Heart left ventricle (tissue), 13 donors: Measurements from ENCODE around the gene LGR5.

Experiments
- CTCF ChIP-seq, 12 donors: fragments of 200-600 bp; sonication (generic) in 4 of 12; IDR thresholded peaks; one replicate each; pipeline versions ENCODE4 v1.5.0 to v1.8.0; 2018 to 2022; ENCODE audit warnings: antibody characterized with exemption in 12 of 12, mild to moderate bottlenecking in 5 of 12
- POLR2A ChIP-seq, 2 donors: fragments of 450-650 bp; IDR thresholded peaks; one replicate each; pipeline ENCODE4 v1.6.1; 2017; ENCODE audit warnings: antibody characterized with exemption in 2 of 2, mild to moderate bottlenecking in 2 of 2, moderate library complexity in 2 of 2
- donor health status: ischemic (EF 13 %, LVEDD 7.1; RV severe dilation, severe dysfunction).
- donor health status: DM: no; HTN: yes; CAD: no.
- donor health status: DM: no; HTN: no; CAD: no.
- donor health status: ischemic (EF 25% LVEDD 6.9; RV normal size, moderate dysfunction).
- donor health status: ischemic (EF 25% LVEDD 5.7; RV mildly dilated, moderate dysfunction).
- donor health status: ischemic (EF 35%, LVEDD 5.7; RV mildly dilated, moderate dysfunction).
- donor health status: nonischemic (EF 11% LVEDD 7.7; RV severe dilation, severe dysfunction).
- donor health status: DM: yes; HTN: yes; CAD: no.
- donor health status: PGD.
- donor health status: ischemic (EF 29% LVEDD 5.4; RV normal size, mild dysfunction).
- donor health status: nonischemic (EF 23%, LVEDD 6.1; RV moderate dilation, normal function).

- TF ChIP-seq CTCF (IDR thresholded peaks at IDR 0.05) (no peak), POLR2A (IDR thresholded peaks at IDR 0.05) (no peak)
These were observed 29.7 kb downstream of the LGR5 start for GRCh38 chr12:71469258-71469750.
